GM13977 (cell line): Measurements from ENCODE around the gene VWC2L.

Experiments used
- DNase-seq: peaks from one replicate; pipeline ENCODE4 v3.0.0; 2012; ENCODE audit warnings: low spot score
- in situ Hi-C: fragments of 300-500 bp; cut with MboI; formaldehyde crosslinking; loops from one replicate; pipeline ENCODE4 v1.12.0; 2022; ENCODE audit warnings: low sequenced_read_pairs, low pct_unique_long_range_greater_than_20kb, mixed read lengths, inconsistent platforms; ENCODE audit not compliant: unreplicated experiment
- TF ChIP-seq, protein P1 (sequence below): IDR thresholded peaks from 2 replicates; pipeline ENCODE4 v1.5.1; 2012; ENCODE audit warnings: mild to moderate bottlenecking, control low read depth; ENCODE audit not compliant: insufficient read depth; ENCODE audit errors: extremely low read depth, missing control alignments

The VWC2L gene

DNA sequence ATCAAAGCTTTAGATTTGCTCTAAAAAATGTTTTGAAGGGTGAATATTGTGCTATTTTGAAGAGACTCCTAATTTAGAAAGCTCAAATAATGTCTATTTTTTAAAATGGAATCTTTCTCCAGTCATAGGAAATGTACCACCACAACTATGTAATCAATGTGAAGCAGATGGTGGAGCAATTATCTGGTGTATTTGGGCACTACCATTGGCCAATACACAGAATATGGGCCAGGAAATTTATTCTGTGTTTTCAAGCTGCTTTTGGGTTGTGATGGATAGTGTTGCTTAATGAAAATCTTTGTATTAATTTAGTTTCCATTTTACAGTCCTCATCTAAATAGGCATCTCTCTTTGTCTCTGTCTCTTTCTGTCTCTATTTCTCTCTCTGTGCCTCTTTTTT is 17.1 kb upstream of the VWC2L start:
- no peak for DNase-seq
- in situ Hi-C loops = no loop called here
- TF ChIP-seq, protein P1, sequence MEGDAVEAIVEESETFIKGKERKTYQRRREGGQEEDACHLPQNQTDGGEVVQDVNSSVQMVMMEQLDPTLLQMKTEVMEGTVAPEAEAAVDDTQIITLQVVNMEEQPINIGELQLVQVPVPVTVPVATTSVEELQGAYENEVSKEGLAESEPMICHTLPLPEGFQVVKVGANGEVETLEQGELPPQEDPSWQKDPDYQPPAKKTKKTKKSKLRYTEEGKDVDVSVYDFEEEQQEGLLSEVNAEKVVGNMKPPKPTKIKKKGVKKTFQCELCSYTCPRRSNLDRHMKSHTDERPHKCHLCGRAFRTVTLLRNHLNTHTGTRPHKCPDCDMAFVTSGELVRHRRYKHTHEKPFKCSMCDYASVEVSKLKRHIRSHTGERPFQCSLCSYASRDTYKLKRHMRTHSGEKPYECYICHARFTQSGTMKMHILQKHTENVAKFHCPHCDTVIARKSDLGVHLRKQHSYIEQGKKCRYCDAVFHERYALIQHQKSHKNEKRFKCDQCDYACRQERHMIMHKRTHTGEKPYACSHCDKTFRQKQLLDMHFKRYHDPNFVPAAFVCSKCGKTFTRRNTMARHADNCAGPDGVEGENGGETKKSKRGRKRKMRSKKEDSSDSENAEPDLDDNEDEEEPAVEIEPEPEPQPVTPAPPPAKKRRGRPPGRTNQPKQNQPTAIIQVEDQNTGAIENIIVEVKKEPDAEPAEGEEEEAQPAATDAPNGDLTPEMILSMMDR = no peak

DNA sequence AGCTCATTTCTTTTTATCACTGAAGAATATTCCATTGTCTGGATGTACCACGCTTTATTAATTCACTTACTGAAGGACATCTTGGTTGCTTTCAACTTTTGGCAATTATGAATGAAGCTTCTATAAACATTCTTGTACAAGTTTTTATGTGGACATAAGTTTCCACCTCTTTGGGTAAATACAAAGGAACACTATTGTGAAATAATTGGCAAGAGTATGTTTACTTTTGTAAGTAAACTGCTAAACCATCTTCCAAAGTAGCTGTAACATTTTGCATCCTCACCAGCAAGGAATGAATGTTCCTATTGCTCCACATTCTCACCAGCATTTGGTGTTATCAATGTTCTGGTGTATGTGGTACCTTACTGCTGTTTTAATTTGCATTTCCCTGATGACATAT is 15.8 kb upstream of the VWC2L start:
- TF ChIP-seq, protein P1 = no peak
- DNase-seq = no peak
- in situ Hi-C loops = no loop called here

GRCh38 chr2:214401580-214401979 is 9.3 kb upstream of the VWC2L start:
- no peak for DNase-seq
- in situ Hi-C loops = no loop called here
- TF ChIP-seq, protein P1 = no peak

DNA sequence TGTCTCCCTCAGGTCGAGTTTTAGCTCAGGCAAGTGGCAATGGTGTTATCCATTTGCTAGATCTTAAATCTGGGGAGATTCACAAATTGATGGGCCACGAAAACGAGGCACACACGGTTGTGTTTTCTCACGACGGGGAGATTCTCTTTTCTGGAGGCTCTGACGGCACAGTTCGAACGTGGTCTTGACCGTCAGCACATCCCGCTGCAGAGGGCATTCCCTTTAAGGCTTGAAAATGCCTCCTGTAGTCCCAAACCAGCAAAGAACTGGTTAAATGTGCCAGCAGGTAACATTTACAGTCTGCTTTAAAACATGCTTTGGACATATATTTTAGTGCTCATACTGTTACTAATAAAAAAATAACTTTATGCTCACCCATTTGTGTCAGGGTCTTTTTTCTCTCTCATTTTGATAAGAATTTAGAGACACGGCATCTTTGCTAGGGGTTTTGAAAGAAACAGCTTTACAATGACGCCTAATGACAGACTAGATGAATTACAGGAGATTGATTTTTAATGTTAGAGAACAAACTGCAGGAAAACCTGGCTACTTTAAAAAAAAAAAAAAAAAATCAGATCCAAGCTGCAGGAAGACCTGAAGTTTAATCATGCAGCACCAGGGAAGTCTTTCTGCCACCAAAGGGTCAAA is 602 bp upstream of the VWC2L start:
- TF ChIP-seq, protein P1 = no peak
- no peak for DNase-seq
- in situ Hi-C loops = no loop called here

GRCh38 chr2:214412679-214413078 is 1.8 kb downstream of the VWC2L start:
- in situ Hi-C loops = no loop called here
- DNase-seq = no peak
- TF ChIP-seq, protein P1 = no peak

DNA sequence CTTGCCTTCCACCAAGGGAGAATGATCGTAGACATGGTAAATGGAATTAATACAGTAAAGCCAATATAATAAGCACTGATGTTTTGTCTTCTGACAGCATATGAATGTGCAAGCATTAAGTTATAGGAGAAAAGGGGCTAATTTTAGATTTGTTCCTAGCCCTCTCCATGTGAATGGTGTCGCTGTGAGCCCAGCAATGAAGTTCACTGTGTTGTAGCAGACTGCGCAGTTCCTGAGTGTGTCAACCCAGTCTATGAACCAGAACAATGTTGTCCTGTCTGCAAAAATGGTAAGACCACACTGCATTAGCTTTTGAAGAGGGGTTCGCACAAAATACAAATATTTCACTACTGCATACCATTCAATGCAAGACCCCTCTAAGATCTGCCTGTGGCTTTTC is 25.6 kb downstream of the VWC2L start:
- TF ChIP-seq, protein P1 = no peak

More for the DNA sequence above, 25.6 kb downstream of the VWC2L start:
- no peak for DNase-seq
- in situ Hi-C loops = no loop called here
